Kidney epithelial cell (primary cell): ENCODE data around the gene SLC9A3. TPM values are rescaled to one million over a fixed set of nuclear protein-coding genes. Genes with fewer than 3 reads are reported as not detected.

Experiments
- DNase-seq: peaks from one replicate; pipeline ENCODE4 v3.0.0-alpha.2; 2010; ENCODE audit warnings: low read depth
- H3K27me3 ChIP-seq: 2 replicates; pipeline ENCODE4 v1.6.0; 2011; ENCODE audit warnings: low read length; ENCODE audit not compliant: control insufficient read depth, insufficient read depth
- H3K36me3 ChIP-seq: 2 replicates; pipeline ENCODE4 v1.5.1; 2011; ENCODE audit warnings: low read length; ENCODE audit not compliant: control insufficient read depth, insufficient read depth
- H3K4me3 ChIP-seq: 2 replicates; pipeline ENCODE4 v1.5.1; 2011; ENCODE audit warnings: low read depth, mild to moderate bottlenecking, control low read depth, low read length
- CTCF ChIP-seq: IDR thresholded peaks from 2 replicates; pipeline ENCODE4 v1.5.1; 2011; ENCODE audit warnings: mild to moderate bottlenecking, moderate library complexity, low read length, control low read depth, inconsistent platforms; ENCODE audit not compliant: insufficient read depth, poor library complexity, severe bottlenecking
- total RNA-seq: library from RNA; depleted of rRNA; stranded (reverse); fragments of >200 nt; gene quantifications from 2 replicates; pipeline ENCODE4 v1.2.3, GENCODE V29; 2015

Gene SLC9A3
- total RNA-seq, 1 donor from 2014 or later: 3.6 TPM

GRCh38 chr5:428219-428618, 96.0 kb downstream of the SLC9A3 start:
- no peak for TF ChIP-seq CTCF
- no peak overlapping the region for H3K4me3 ChIP-seq
- no peaks in the 10 kb centered on the region for H3K36me3 ChIP-seq
- DNase-seq: no peak
- peaks cover 2% of the 10 kb centered on the region for H3K27me3 ChIP-seq

- no peak for TF ChIP-seq CTCF
- Histone ChIP-seq H3K27me3 (no peaks in the 10 kb centered on the region), H3K36me3 (no peaks in the 10 kb centered on the region), H3K4me3 (no peak overlapping the region)
- DNase-seq: no peak
Measured at GRCh38 chr5:427415-428087, 96.7 kb downstream of the SLC9A3 start.

GRCh38 chr5:426392-426976, 97.8 kb downstream of the SLC9A3 start:
- no peak for TF ChIP-seq CTCF
- Histone ChIP-seq H3K36me3 (no peaks in the 10 kb centered on the region), H3K27me3 (no peaks in the 10 kb centered on the region), H3K4me3 (no peak overlapping the region)
- no peak for DNase-seq

- TF ChIP-seq CTCF: peak; percentile 6
- Histone ChIP-seq H3K27me3 (peaks cover 2% of the 10 kb centered on the region), H3K4me3 (no peak overlapping the region), H3K36me3 (no peaks in the 10 kb centered on the region)
- DNase-seq: no peak
Measured at GRCh38 chr5:425714-426113, 98.5 kb downstream of the SLC9A3 start.

- Histone ChIP-seq H3K4me3 (no peak overlapping the region), H3K36me3 (no peaks in the 10 kb centered on the region), H3K27me3 (peaks cover 2% of the 10 kb centered on the region)
- no peak for TF ChIP-seq CTCF
- DNase-seq: no peak
Measured at GRCh38 chr5:424301-425110, 99.7 kb downstream of the SLC9A3 start.
